Panc1 (cell line): ENCODE results near the gene GPRIN3. TPM values are rescaled to one million over a fixed set of nuclear protein-coding genes. Genes with fewer than 3 reads are reported as not detected.
A peak's percentile ranks its signal among the peaks of the same experiment; 100 is the strongest.

ENCODE experiments used
- ATAC-seq: fragments of 200-7000 bp; cut with Tn5 transposase; 2 replicates; pipeline ENCODE4 v1.9.1; 2020; ENCODE audit warnings: mild to moderate bottlenecking, moderate library complexity
- BruUV-seq: library from RNA; stranded (reverse); fragments of 400-500 nt; replicated peaks from 2 replicates; lab custom pipeline; 2021; lab: Mats Ljungman, UMichigan
- CTCF ChIA-PET: fragments of 300-600 bp; sonication (Branson Sonifier 250); formaldehyde crosslinking; loops from one replicate; lab custom pipeline; 2022; ENCODE audit warnings: antibody characterized with exemption; lab: Charles Lee
- POLR2A ChIA-PET: fragments of 300-600 bp; sonication (Branson Sonifier 250); formaldehyde crosslinking; loops from one replicate; lab custom pipeline; 2022; ENCODE audit warnings: antibody characterized with exemption; lab: Charles Lee
- DNase-seq: peaks from one replicate; pipeline ENCODE4 v3.0.0-alpha.2; 2010; ENCODE audit warnings: low read depth, low spot score
- H3K27ac ChIP-seq: 2 replicates; pipeline ENCODE4 v1.5.1; 2011; ENCODE audit warnings: mild to moderate bottlenecking, low read length, inconsistent platforms
- H3K27me3 ChIP-seq: fragments of 200-500 bp; sonication (Bioruptor generic); 2 replicates; pipeline ENCODE4 v1.6.0; 2014; ENCODE audit warnings: low read length, inconsistent platforms; ENCODE audit not compliant: control insufficient read depth, insufficient read depth
- H3K36me3 ChIP-seq: fragments of 200-500 bp; sonication (Bioruptor generic); 2 replicates; pipeline ENCODE4 v1.5.1; 2014; ENCODE audit warnings: inconsistent platforms, mild to moderate bottlenecking, low read length, moderate library complexity; ENCODE audit not compliant: control insufficient read depth, insufficient read depth
- H3K4me1 ChIP-seq: 2 replicates; pipeline ENCODE4 v1.5.1; 2011; ENCODE audit warnings: inconsistent platforms, mild to moderate bottlenecking, low read length, moderate library complexity; ENCODE audit not compliant: control insufficient read depth, insufficient read depth
- H3K4me3 ChIP-seq, 2 experiments: 2 replicates each; pipeline ENCODE4 v1.5.1; 2011 to 2012; ENCODE audit warnings: low read depth in 2 of 2, low read length in 2 of 2, mild to moderate bottlenecking in 2 of 2, inconsistent platforms in 1 of 2, moderate library complexity in 1 of 2
- H3K9me3 ChIP-seq: fragments of 200-500 bp; sonication (Bioruptor generic); 2 replicates; pipeline ENCODE4 v1.5.1; 2014; ENCODE audit warnings: low read depth, mild to moderate bottlenecking, inconsistent platforms, low read length, moderate library complexity; ENCODE audit not compliant: control insufficient read depth, insufficient read depth
- CTCF ChIP-seq: fragments of 450-650 bp; IDR thresholded peaks from 2 replicates; pipeline ENCODE4 v1.5.1; 2017; ENCODE audit warnings: mild to moderate bottlenecking
- POLR2AphosphoS5 ChIP-seq: IDR thresholded peaks from 2 replicates; pipeline ENCODE4 v1.6.1; 2012; ENCODE audit warnings: mild to moderate bottlenecking, low read depth, low read length, moderate library complexity
- REST ChIP-seq, 2 experiments: IDR thresholded peaks; 2 replicates each; pipeline ENCODE4 v1.6.1; 2011 to 2012; ENCODE audit warnings: low read depth in 2 of 2, control low read depth in 1 of 2, low read length in 1 of 2, mild to moderate bottlenecking in 1 of 2, moderate library complexity in 1 of 2; ENCODE audit not compliant: insufficient read depth in 1 of 2
- SIN3A ChIP-seq: IDR thresholded peaks from 2 replicates; pipeline ENCODE4 v1.6.1; 2012; ENCODE audit warnings: low read depth, mild to moderate bottlenecking, low read length, moderate library complexity, borderline replicate concordance; ENCODE audit not compliant: insufficient read depth
- TCF7L2 ChIP-seq: IDR thresholded peaks from 2 replicates; pipeline ENCODE4 v1.6.1; 2011; ENCODE audit warnings: mild to moderate bottlenecking, low read depth, low read length, inconsistent platforms
- in situ Hi-C: cut with HindIII; loops from 2 replicates; pipeline ENCODE4 v1.10.0; 2016; ENCODE audit warnings: low sequenced_read_pairs, low pct_unique_long_range_greater_than_20kb
- intact Hi-C: fragments of 100-400 bp; cut with micrococcal nuclease; formaldehyde crosslinking; loops from one replicate; pipeline ENCODE4 v1.10.0; 2022; ENCODE audit not compliant: unreplicated experiment
- total RNA-seq: library from RNA; stranded (reverse); gene quantifications from one replicate; pipeline ENCODE4 v1.2.1, GENCODE V29; 2021; ENCODE audit not compliant: unreplicated experiment

Gene GPRIN3
- total RNA-seq, 1 experiment from 2014 or later, result 0.03 TPM

GRCh38 chr4:89300060-89300459, 7.5 kb downstream of the GPRIN3 start:
- in situ Hi-C loops, result no loop called here
- intact Hi-C loops, result no loop called here
- ATAC-seq (no peak), DNase-seq (no peak)
- Histone ChIP-seq H3K9me3 (no peaks in the 10 kb centered on the region), H3K36me3 (no peaks in the 10 kb centered on the region), H3K27me3 (no peaks in the 10 kb centered on the region), H3K4me1 (no peaks in the 10 kb centered on the region), H3K4me3 (no peak overlapping the region), H3K27ac (no peak overlapping the region)
- TF ChIP-seq POLR2AphosphoS5 (no peak), TCF7L2 (no peak), SIN3A (no peak), CTCF (no peak), REST (IDR thresholded peaks at IDR 0.05; ENCODE audit: insufficient read depth in 1 of 2, low read depth in 2 of 2, low read length in 1 of 2) (no peak)
- CTCF ChIA-PET, result no interaction called here
- POLR2A ChIA-PET, result no interaction called here
- no TSS peak for BruUV-seq

GRCh38 chr4:89299153-89299791, 8.3 kb downstream of the GPRIN3 start:
- Histone ChIP-seq H3K27ac (no peak overlapping the region), H3K4me1 (no peaks in the 10 kb centered on the region), H3K27me3 (no peaks in the 10 kb centered on the region), H3K36me3 (no peaks in the 10 kb centered on the region), H3K4me3 (peak overlapping the region in 1 of 2 experiments; percentile 38; a peak in 2 of 4 replicates), H3K9me3 (no peaks in the 10 kb centered on the region)
- ATAC-seq, result no peak
- in situ Hi-C loops, result no loop called here
- CTCF ChIA-PET, result no interaction called here
- intact Hi-C loops, result no loop called here
- POLR2A ChIA-PET, result no interaction called here
- no peak for DNase-seq
- no peak for TF ChIP-seq SIN3A
- TF ChIP-seq REST (IDR thresholded peaks at IDR 0.05; ENCODE audit: insufficient read depth in 1 of 2, low read depth in 2 of 2, low read length in 1 of 2), result no peak
- no peak for TF ChIP-seq CTCF
- TF ChIP-seq POLR2AphosphoS5, result no peak
- no peak for TF ChIP-seq TCF7L2
- no TSS peak for BruUV-seq
